Measurements from ENCODE around the gene CNTNAP5.

The CNTNAP5 gene

DNA sequence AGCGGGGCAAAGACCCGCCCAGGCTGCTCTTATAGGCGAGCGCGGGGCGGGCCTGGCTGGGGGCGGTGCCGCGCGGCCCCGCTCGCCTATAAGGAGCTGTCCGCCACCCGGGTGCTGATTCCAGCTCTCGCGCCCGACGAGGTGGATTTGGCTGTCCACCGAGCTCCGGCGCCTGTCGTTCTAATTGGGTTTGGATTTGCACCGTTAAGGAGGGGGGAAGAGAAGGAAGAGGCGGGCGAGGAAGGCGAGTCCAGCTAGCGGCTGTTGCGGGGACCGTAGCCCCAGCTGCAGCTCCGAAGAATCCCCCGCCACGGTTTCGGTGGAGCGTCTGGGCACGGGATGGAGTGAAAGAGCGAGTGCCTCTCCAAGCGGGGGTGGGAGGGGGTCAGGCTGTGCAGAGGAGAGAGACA, at the start of gene CNTNAP5:
TSS of gene CNTNAP5 (plus strand) at position 117 of the 410 bp plus-strand sequence. CDS start 364 bp downstream, outside the sequence.
- peak; percentile 46 for DNase-seq

DNA sequence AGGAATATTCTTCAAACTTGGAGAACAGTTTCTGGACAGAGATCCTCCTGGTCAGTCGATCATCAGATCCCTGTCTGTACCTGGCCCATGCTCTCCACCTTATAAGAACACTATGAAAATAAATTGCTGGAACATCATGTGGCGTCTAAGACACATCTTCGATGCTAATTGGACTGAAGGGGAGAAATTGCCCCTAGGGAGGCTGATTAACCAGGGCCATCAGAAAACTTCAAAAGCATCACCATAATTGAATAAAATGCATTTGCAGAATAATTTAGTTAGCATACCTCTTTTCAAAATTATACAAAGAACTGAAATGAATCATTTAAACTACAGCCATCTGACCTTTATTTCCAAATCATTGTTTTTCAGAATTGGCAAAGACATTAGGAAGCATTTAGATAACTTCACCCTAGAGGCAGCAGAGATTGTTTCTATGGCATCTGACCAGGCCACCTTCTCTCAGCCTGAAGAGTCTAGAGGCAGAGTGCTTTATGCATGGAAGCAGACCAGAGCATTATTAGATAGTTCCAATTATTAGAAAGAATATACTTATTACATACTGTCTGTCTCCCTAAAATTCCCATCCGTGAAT, 48.9 kb upstream of the CNTNAP5 start:
- no peak for DNase-seq

DNA sequence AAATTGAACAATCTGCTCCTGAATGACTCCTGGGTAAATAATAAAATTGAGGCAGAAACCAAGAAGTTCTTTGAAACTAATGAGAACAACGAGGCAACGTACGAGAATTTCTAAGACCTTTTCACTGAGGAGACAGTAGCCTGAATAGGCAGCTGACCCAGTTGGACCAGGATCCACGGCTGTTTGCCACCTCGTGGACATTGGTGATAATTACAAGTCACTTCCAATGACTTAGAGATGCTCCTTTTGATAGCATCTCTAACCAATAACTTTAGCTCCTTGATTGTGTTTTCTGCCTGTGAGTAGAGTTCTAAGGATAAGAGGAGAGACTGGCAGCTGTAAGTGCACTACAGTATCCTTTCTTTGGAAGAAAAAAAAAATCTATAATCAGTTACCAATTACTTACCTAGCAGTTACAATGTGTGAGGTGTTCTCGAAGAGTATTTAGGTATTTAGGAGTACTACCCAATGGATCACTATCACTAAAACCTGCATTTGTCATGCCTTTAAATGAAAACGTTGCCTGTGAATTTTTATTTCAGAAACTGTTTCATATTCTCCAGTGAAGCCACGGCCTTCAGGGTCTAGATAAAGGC, 31.3 kb upstream of the CNTNAP5 start:
- peak; percentile 14 for DNase-seq

DNA sequence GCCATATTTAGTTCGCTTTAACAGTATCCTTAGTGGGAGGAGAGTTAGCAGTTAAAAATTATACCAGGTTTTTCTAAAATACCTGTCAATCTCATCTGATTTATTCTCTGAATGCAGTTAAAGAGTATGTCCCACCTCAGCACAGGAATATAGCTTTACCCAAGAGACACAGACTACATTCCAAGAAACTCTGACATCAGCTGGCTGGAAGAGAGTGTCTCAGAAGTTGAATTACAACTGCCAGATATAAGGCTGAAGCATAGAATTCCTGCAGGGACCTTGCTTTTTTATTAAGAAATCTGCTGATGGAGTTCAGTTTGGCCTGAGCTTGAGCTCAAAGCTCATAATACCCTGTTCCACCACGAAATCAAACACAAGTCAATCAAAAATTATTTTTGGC, 25.4 kb upstream of the CNTNAP5 start:
- no peak for DNase-seq

DNA sequence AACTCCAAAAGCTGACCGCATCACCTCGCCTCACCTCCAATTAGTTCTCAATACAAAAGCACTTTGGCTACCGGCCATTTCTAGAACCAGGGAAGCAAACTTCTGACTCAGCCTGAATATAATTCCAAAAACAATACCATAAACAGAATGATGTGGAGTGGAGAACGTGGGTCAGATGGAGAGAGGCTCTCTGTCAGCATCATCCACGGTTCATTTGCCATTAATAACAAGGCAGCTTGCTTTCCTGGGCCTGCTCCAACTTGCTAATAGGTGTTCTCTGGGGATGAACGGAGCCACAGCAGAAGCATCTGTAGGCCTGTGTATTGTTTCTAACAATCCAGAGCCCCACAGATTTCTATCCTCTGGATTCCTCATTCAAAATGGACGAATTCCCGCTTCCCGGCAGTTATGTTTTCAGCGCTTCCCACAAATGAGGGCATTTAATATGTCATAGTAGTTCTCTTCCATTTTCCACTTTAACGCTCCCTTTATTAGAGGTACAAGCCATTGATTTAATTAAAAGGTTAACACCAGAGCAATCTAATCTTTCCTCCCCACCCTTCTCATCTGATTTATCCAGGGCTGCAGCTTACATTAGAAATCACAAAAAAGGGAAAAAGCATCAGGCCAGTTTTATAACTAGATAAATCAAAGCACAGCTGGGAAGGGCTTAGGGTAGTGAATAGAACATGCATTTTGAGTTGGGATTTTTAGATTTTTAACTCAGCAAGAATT, 23.2 kb upstream of the CNTNAP5 start:
- peak; percentile 30 for DNase-seq

DNA sequence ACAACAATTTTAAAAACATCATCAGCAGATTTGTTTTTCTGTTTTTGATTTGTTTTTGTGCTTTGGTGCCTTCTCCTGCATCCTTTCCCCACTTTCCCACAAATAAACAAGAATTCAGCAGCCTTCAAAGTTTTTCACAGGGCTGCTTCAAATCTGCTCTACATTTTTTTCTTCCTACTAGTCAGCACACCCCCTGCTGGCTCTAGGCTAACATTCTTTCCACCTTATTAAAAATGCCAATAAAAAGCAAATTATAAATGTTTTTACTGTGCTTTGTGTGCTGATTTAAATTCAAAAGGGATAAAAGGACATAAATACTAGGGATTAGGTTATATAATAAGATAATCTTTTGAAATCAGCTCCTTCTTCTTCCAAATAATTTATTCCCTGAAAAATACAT, 6.2 kb upstream of the CNTNAP5 start:
- DNase-seq, result no peak

DNA sequence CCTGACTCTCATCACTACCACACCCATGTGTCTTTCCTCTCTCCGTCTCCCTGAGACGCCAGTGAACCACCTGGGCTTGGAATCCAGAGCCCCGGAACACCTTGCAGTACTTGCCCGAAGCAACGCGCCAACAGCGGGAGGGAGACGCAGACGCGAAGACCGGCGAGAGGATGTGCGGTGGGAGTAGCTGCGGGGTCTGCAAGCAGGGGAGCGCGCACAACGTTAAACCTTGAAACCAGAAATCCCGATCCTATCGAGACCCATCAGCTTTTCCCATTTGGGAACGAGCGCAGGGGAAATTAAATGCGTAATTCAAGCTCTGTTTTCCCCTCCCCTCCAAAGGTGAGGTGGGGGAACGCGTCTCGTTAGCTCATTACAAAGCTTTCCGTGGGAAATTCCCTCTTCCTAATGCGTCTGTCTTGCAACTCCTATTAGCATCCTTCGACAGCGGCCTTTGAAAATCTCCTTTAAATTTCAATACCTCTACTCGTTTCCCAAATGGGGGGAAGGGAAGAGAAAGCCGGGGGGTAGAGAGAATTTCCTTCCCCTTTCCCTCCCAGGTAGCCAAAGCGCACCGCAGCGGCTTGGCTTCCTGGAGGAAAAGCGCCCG, 421 bp upstream of the CNTNAP5 start:
- DNase-seq, result peak; percentile 20

DNA sequence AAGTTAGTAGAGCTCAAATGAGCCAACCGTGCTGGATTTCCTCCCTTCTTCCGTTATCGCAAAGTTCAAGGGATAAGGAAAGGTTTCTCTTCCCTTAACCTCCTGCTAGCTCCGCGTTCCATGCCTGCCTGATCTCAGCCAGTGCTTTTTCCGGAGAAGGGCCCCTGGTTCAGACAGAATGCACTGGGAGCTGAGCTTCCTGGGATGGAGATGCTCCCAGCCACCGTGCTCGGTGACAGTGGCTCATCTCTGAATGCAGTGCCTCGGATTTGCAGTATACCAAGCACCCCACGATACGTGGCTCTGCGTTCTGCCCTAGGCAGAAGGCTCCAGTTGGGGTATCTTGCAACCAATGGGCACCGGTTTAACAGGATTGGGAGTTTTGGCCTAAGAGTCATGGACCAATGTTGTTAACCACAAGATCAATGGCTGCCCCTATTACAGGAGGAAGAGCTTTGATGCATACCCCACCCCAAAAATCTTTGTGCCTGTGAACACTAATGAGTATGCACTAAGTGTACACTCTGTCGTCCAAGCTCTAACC, 876 bp downstream of the CNTNAP5 start:
- no peak for DNase-seq

DNA sequence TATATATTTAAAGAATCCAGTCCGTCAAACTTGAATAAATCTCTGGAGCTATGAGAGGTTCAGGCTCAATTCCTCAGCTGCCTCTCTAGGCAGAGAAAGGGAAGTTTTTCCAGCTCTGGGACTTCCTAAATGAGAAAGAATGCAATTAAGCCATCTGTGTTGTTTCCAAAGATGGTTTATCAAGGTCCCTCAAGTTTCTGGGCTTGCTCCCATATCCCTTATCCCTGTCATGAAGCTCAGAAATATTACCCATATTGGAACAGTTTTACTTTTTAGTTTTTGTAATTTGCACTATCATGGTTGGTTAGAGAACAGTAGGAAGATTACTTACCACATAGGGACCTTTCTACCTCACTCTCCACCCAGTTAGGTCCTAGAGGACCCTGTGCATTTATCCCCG, 1.4 kb downstream of the CNTNAP5 start:
- DNase-seq, result no peak

DNA sequence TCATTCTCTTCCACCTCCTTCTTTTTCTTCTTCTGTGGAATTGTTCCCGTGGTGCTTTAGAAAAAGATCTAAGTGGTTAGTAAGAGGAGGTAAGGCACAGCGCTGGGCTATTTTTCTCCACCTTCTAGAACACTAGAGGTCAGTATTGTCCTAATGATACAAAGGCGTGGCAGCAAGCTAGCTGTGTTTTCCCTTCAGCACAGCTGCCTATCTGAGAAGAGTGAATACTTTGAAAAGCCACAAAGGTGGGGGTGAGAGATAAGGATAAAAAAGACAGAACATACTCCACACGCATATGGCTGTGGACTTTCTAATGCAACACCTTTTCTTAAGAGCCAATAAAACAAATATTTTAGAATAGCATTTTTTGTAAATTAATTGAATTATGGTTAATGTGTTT, 2.1 kb downstream of the CNTNAP5 start:
- peak; percentile 87 for DNase-seq

DNA sequence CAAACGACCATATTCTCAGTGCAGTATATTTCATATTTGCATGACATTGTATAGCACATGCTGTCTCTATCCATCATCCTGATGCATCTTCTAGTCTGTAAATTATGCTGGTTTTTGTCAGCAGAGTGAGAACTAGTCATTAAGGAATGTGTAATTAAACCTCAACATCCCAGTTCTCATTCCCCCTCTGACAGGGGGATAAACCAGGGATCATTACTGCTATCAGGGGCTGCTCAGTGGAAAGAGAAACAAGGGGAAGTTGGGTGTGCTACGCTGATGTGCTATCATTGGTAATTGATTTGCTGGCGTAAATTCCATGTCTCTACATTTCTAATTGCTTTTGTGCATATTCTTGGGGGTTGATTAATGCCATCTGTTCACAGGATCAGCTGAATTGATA, 7.7 kb downstream of the CNTNAP5 start:
- no peak for DNase-seq

DNA sequence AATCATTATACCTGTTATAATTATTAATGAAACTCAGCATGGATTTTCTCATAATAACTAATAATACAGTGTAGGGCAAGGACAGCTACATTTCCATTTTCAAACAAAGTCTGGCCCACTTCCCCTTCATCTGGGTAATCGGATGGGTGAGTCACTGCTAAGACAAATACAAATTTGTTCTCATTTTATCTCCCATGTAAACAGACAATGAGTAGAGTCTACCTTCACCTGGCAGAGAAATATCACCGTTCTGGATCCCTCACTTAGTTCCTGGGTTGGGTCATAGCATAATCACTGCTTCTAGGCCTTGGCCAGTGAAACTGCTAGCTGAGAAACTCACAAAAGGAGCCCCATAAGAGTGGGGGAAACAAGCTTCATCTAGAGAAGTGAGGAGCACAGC, 9.2 kb downstream of the CNTNAP5 start:
- no peak for DNase-seq

DNA sequence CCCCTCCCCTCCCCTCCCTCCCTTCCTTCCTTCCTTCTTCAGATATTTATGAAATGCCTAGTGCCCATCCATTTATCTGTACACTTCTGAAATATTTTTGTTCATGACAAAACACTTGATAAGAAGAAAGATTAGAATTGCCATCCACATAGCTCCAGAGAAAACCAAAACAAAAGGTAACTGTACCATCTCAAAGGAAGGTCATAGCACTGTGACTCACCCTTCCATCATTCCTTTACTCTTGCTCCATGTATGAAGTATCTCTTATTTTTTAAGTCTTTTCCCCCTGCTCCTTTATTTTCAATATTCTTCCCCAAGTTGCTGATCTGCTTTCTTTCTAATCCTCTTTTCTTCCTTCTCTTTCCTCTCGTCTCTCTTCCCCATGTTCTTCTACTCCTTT, 9.9 kb downstream of the CNTNAP5 start:
- DNase-seq, result no peak

DNA sequence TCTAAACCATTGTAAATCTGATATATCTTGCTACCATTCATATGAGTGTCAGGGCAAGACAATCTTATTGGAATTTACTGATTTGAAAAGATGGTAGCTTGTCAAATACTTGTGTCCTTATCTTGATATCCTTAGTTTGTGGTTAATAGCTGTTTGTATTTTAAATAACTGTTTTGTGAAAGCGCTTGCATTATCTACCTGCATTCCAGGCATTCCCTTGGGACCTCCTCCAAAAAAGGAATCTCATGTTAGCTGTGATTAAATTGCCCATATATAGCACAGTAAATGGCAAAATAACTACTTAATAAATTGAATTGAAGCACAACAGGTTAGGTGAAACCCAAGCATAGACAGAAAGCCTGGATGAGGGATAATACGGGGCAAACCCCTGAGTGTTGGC, 13.9 kb downstream of the CNTNAP5 start:
- DNase-seq, result no peak

DNA sequence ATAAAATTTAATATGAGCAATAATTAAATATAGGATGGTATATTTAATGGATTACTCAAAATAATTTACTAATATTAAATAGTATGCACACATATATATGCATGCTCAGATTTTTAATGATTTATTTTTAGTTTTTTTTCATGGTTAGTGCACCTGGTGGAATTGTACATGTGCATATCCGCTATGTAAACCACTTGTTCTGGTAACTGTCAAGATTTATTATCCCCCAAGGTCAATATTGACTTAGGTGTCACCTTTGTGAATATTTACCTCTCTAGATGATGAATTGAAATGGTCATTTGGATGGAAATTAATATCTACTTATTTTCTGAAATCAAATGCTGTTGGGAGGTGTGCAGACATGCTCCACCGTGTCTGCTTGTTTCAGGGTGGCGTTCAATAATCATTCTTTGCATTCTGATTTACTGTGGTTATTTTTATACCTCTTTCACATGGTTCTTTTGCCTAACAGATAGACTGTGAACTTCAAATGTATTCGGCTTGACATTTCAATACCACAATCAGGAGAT, 14.7 kb downstream of the CNTNAP5 start:
- DNase-seq, result peak; percentile 85

DNA sequence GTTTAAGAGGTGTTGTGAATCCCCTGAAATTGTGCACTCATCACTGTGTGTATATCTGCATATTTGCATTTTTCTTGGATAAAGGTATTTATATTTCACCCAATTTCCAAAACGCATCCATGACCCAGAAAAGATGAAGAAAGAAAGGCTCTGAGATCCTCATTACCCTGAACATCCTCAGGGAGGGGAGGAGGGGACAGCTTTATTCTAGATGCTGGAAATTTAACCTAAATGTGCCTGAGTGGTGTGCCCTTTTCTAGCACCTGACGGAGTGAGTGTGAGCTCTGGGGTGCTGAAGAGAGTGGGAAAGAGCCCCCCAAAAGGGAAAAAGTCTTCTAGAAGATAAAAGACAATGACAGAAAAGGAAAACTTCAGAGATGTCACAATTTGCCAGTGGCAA, 20.8 kb downstream of the CNTNAP5 start:
- no peak for DNase-seq

DNA sequence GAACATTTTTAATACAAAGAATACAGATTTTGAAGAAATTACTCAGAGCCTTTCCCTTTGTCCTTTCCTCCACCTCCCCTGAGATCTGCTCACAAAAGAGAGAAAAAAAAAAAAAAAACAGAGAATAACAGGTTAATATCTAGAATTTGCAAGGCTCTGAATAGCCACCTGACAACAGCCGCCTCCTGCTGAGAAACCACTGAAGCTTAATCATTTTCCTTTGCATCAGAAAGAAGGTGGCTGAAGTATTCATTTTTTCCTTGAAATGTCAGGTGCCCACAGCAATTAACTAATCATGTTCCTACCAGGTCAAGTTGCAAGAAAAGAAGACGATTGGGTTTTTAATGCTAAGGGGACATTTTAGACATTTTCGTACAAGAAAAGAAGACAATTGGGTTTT, 21.2 kb downstream of the CNTNAP5 start:
- no peak for DNase-seq

DNA sequence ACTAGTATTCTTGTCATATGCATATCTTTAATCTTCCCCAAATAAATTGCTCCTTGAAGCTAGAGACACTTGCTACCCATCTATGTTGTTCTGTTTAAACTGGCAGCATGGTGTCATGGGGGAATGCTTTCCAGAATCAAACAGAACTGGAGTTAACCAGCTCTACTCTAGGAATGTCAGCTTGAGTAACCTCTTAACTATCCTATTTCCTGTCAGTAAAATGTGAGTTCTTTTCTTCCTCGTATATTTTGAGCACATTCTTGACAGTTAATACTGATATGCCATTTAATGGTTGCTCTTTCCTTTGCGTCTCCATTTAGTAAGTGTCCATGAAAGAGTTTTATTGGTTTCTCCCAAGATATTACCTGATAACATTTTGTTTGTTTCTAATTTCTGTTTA, 23.0 kb downstream of the CNTNAP5 start:
- no peak for DNase-seq

DNA sequence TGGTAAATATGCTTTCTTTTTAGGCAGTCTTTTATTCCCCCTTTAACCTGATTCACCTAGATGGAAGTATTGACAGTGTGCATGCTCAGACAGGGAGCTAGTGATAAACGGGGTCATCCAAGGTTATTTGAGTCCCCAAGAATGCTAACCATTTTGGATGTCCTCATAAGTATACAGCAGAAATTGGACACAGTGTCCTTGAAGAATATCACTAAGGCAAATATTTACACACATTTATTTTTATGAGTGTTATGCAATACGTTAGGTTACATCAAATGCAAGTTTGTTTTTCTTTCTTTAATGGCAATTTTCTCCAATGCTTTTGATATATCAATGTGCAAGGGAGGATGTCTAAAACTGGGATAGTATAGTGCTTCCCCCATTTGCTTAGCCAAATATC, 23.6 kb downstream of the CNTNAP5 start:
- DNase-seq, result no peak

DNA sequence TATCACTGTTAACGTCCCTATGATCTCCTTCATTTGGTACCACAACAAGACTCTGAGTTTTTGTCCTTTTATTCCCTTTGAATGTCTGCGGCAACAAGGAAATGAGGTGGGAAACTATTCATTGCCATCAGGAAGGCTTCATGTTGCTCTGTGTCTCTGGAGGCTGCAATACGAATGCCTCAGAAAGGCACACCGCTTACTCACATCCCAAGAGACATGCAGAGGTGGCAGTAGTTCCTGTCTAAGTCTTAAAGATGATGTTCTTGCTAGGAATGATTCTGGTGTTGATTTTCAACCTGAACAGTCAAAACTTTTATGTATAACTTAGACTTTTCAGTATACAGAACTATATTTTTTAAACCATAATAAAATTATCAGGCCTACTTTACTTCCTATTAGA, 24.0 kb downstream of the CNTNAP5 start:
- DNase-seq, result no peak

DNA sequence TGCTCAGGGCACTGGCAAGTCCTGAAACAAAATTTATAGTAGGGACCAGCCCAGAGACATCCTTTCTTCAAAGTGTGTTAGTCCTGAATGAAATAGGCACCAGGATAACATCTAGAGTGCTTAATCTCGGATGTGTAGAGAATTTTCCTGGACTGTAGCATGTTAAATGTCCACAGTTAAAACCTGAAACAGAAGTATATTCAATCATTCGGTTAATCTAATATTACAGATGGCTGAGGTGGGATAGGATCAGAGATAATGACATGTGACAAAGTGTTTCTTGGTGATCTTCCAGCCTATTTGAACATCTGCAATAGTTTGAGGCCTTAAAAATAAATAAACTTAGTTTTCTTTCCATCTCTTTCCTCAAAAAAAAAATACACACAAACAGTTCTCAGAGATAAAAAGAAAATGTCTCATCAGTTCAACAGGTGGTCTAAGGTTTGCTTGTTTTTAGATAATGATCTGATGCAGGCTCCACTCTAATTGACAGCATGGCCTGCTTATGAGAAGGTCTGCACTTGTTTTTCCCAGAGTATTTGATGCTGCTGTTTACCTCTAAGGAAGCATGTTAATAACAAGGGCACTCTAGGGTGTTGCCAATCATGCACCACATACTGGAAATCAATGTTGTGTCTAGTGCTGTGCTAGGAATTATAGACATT, 25.9 kb downstream of the CNTNAP5 start:
- no peak for DNase-seq

DNA sequence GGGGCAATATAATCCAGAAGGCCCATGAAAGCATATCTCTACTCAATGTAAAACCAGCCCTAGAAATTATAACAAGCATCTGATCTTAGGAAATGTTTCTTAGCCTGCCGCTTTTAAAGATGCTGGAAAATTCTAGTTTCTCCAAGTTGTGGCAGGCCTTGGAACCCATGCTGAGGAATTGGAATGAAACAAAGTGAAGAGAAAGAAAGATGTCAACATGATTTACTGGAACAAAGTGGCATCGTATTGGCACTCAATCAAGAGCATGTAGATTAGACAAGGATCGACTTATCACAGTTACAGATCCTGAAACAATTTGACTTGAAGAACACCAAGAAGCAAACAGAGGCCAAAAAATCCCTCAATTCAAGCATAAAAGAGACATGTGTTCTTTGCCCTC, 28.7 kb downstream of the CNTNAP5 start:
- no peak for DNase-seq

DNA sequence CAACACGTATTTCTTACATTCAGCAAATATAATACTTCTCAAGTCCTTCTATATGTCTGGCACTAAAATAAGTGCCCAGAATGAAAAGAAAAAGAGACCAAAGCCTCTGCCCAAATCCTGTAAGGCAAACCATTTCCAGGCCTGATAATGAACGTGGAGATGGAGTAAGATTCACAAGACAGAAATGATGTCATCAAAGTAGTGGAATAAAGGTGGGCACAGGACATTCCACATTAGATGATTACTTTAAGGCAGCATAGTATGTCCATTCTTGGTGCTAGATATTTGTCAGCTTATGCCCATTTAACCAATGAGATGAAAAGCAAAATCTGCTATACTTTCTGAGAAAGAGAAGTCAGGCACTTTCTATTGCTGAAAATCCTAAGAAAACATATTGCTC, 38.5 kb downstream of the CNTNAP5 start:
- DNase-seq, result no peak
